Coronary artery (tissue), 2 donors: ENCODE results near the gene ST6GALNAC6.

Experiments used
- DNase-seq: peaks from one replicate; pipeline ENCODE4 v3.0.0-alpha.2; 2017; ENCODE audit warnings: low spot score
- H3K27ac ChIP-seq, 2 donors: fragments of 200-600 bp; sonication (generic); one replicate each; pipeline ENCODE4 v1.5.1; 2016 to 2019
- H3K4me3 ChIP-seq: fragments of 200-600 bp; sonication (generic); 2 replicates; pipeline ENCODE4 v1.5.1; 2016; ENCODE audit warnings: mild to moderate bottlenecking, moderate library complexity
- TF ChIP-seq, protein P1 (sequence below): fragments of 200-600 bp; sonication (generic); IDR thresholded peaks from one replicate; pipeline ENCODE4 v1.5.1; 2019; ENCODE audit warnings: antibody characterized with exemption

ST6GALNAC6 gene

DNA sequence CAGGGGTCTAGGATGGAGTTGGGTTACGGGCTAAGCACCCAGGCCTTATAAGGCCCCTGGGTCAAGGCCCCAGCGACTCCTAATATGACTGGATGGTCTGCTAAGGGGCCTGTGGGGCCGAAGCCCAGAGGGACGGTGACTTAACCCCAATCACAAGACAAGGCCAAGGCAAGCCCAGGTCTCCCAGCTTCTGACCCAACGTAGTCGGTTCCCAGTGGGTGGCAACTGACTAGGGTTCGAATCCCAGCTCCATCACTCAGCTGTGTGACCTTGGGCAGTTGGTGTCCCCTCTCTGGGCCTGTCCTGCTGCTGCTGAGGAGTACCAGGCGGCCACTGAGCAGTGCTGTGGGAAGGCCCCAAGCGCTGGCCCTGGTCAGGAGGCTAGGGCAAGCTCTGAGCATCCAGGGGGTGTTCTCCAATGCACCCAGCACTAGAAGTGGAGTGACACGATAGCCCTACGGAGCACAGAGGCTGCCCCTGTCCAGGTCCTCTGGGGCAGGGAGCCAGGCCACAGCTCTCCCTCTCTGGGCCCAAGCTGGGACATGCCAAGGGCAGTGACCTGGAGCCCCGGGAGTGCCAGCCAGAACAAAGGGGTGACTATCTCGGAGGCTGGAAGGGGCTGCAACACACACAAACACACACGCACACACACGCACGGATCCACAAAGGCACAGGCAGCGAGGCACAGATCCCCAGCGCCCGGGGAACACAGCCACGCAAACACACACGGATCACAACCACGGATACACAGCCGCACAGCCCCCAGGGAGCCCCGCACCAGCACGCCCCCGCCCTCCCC, 22.4 kb downstream of the ST6GALNAC6 start:
- Histone ChIP-seq H3K4me3 (peak overlapping the region; percentile 79), H3K27ac (peak overlapping the region; percentile 73 to 93)
- TF ChIP-seq, protein P1, sequence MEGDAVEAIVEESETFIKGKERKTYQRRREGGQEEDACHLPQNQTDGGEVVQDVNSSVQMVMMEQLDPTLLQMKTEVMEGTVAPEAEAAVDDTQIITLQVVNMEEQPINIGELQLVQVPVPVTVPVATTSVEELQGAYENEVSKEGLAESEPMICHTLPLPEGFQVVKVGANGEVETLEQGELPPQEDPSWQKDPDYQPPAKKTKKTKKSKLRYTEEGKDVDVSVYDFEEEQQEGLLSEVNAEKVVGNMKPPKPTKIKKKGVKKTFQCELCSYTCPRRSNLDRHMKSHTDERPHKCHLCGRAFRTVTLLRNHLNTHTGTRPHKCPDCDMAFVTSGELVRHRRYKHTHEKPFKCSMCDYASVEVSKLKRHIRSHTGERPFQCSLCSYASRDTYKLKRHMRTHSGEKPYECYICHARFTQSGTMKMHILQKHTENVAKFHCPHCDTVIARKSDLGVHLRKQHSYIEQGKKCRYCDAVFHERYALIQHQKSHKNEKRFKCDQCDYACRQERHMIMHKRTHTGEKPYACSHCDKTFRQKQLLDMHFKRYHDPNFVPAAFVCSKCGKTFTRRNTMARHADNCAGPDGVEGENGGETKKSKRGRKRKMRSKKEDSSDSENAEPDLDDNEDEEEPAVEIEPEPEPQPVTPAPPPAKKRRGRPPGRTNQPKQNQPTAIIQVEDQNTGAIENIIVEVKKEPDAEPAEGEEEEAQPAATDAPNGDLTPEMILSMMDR: no peak
- no peak for DNase-seq

DNA sequence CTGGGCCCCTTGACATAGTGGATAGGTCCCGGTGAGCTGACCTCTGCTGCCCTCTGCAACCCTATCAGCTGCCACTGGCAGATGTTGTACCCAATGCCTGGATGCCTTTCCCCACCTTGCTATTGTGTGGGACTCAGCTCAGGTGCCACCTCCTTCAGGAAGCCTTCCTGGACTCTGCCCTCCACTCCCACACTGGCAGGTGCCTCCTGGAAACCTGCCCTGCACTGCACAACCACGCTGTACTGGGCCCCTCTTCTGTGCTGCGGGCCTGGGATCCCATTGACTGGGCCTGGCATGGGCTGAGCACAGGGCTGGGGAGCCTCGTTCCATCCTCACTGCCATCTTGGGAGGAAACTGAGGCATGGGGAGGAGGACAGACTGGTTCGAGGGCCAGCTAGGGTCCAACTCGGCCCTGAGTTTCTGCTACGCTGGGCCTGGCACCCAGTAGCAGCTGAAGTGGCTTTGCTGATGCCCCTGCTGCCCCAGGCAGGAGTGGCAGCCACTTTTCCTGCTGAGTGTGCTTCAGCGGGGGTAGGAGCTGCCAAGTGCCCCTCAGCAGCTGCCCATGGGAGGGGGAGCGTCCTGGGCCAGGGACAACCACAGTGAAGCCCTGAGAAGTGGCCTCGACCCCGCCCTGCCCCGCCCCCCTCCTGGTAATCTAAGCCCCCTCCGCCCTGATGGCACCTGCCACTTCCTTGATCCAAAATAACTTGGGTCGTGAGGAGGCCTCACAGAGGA, 23.2 kb downstream of the ST6GALNAC6 start:
- TF ChIP-seq, protein P1: no peak
- Histone ChIP-seq H3K4me3 (peak overlapping the region; percentile 79), H3K27ac (peak overlapping the region; percentile 73 to 93)
- no peak for DNase-seq

DNA sequence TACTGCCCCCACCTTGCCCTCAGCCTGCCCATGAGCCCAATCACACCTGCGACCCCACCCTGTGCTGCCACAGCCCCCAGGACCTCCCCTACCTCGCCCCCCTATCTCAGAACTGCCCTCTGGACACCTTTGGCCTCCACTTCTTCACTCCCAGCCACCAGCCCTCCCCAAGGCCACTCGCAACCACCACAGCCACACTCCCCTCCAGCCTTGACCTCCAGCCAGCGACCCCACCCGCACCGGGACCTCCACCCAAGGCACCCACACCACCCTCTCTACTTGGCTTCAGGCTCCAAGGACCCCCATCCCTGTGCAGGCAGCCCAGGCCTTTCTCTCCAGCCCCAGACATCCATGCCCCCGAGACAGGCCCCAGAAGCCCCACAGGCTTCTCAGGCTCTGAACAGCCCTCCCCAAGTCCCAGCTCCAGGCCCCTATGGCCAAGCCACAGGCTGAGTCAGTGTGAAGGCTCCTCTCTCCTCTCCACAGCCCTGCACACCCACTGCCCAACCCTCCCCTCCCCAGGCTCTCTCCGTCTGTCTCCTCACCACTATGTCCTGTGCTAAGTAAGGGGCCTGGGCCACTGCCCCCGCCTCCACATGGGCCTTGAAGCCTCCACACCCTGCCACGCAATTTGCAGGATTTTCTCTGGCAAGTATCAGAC, 24.0 kb downstream of the ST6GALNAC6 start:
- Histone ChIP-seq H3K27ac (peak overlapping the region; percentile 73 to 93), H3K4me3 (peak overlapping the region; percentile 79)
- TF ChIP-seq, protein P1: no peak
- DNase-seq: no peak

DNA sequence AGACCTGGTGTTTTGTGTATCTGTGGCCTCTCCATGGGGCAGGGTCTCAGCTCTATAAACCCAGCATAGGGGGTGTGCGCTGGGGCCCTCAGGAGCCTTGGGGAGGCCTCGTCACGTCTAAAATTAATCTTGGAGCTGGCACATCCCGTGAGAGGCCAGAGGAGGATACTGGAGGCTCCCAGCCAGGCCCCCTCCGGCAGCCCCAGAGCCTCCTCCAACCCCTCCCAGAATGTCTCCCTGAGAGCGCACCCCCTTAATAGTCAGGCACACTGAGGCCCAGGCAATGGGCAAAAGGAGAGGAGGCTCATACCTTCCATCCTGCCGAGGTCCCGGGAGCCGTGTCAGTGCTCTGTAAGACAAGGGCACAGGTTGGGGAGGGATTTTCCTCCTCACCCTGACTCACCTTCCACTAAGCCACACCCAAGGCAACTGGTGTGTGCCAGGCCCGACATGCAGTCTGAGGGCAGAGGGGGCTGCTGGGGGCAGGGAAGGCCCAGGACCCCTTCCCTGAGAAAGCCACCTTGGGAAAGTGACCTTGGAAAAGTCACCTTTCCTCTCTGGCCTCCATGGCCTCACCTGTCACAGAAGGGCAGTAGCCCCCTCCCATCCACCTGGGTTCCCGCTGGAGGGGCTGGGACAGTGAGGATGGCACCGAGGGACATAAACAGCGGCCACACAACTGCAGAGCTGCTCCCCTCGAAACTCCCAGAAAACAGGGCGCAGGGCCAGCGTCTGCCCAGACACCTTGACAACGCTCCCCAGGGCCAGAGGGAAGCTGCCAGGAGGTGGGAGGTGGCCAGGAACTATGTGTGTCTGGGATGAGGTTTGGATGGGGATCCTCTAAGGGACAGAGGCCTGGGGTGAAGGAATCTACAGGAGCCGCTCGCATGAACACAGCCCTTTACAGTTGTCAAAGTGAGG, 24.8 kb downstream of the ST6GALNAC6 start:
- TF ChIP-seq, protein P1: no peak
- peak overlapping the region; percentile 79 for H3K4me3 ChIP-seq

DNA sequence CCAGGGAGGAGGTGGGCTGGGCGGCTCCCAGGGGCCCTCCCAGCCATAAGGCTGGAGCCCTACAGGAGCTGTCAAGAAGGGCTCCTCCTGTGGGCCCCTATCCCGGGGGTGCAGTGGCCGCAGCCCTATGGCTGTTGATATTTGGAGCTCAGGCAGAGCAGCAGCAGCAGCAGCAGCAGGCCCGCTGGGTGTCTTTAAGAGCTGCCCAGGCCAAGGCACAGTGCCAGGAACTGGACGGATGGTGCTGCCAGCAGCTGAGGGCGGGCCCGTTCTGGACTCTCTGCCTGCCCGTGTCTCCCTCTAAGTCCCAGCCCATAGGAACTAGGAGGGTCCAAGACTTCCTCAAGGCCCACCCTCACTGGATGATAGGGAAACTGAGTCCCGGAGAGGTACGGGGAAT, 25.5 kb downstream of the ST6GALNAC6 start:
- TF ChIP-seq, protein P1: no peak
- Histone ChIP-seq H3K27ac (peak overlapping the region; percentile 73 to 93), H3K4me3 (peak overlapping the region; percentile 79)
- DNase-seq: peak; percentile 89

More for the DNA sequence above, 24.8 kb downstream of the ST6GALNAC6 start:
- H3K27ac ChIP-seq: peak overlapping the region; percentile 73 to 93
- DNase-seq: no peak

DNA sequence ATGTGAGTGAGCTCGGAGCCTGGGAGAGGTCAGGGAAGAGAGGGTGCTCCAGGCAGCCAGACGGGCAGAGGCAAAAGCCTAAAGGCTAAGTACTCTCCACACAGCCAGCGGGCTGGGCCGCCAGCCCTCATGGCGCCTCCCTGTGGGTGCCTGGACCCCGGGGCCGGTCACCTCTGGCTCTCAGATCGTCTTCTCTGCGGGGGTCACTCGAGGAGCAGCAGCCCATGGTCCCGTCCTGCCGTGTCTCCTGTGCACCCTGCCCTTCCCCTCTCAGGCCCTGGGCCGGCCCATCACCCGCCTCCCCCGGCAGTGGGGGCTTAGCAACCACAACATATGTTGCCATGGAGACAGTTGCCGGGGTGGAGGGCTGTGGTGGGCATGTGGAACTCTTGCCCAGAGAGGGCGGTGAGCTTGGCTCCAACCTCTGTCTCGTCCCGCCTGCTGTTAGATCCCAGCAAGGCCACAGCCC, 26.1 kb downstream of the ST6GALNAC6 start:
- Histone ChIP-seq H3K27ac (peak overlapping the region; percentile 73 to 93), H3K4me3 (peak overlapping the region; percentile 79)
- DNase-seq: no peak
- TF ChIP-seq, protein P1: no peak
